SK-N-SH (cell line): ENCODE measurements around the gene GMPR.

Source experiments
- CTCF ChIP-seq: fragments of 200-600 bp; sonication (generic); IDR thresholded peaks from 2 replicates; pipeline ENCODE4 v1.6.1; 2017; ENCODE audit warnings: antibody characterized with exemption, mild to moderate bottlenecking, moderate library complexity
- EP300 ChIP-seq, 2 experiments: IDR thresholded peaks; 2 replicates each; pipeline versions ENCODE4 v1.4.0 to v1.6.1; 2012; ENCODE audit warnings: borderline replicate concordance in 1 of 2, low read depth in 1 of 2, low read length in 1 of 2
- FOXM1 ChIP-seq: IDR thresholded peaks from 2 replicates; pipeline ENCODE4 v1.4.0; 2012; ENCODE audit warnings: low read depth, mild to moderate bottlenecking
- MEF2A ChIP-seq: IDR thresholded peaks from 2 replicates; pipeline ENCODE4 v1.4.0; 2012; ENCODE audit warnings: low read depth, borderline replicate concordance
- MXI1 ChIP-seq: IDR thresholded peaks from 2 replicates; pipeline ENCODE4 v1.6.1; 2012; ENCODE audit warnings: mild to moderate bottlenecking, low read depth, low read length, improper control_type of control experiment
- NFIC ChIP-seq: IDR thresholded peaks from 2 replicates; pipeline ENCODE4 v1.4.0; 2012; ENCODE audit warnings: borderline replicate concordance
- REST ChIP-seq: IDR thresholded peaks from 2 replicates; pipeline ENCODE4 v1.6.1; 2012; ENCODE audit warnings: mild to moderate bottlenecking, low read depth, low read length, moderate library complexity
- RFX5 ChIP-seq: IDR thresholded peaks from 2 replicates; pipeline ENCODE4 v1.6.1; 2012; ENCODE audit warnings: mild to moderate bottlenecking, improper control_type of control experiment, low read length
- SIN3A ChIP-seq: IDR thresholded peaks from 2 replicates; pipeline ENCODE4 v1.6.1; 2012; ENCODE audit warnings: low read depth, mild to moderate bottlenecking, low read length, moderate library complexity, borderline replicate concordance
- TAF1 ChIP-seq: IDR thresholded peaks from 2 replicates; pipeline ENCODE4 v1.6.1; 2012; ENCODE audit warnings: low read depth, mild to moderate bottlenecking, low read length, moderate library complexity, borderline replicate concordance
- USF2 ChIP-seq: fragments of 150-350 bp; IDR thresholded peaks from 2 replicates; pipeline ENCODE4 v1.6.1; 2017; ENCODE audit warnings: antibody characterized with exemption, low read length, low read depth, borderline replicate concordance

- TF ChIP-seq CTCF (no peak), MXI1 (no peak), TAF1 (no peak), REST (no peak), EP300 (IDR thresholded peaks at IDR 0.05; ENCODE audit: borderline replicate concordance in 1 of 2, low read depth in 1 of 2, low read length in 1 of 2) (no peak), USF2 (no peak), MEF2A (no peak), NFIC (no peak), RFX5 (no peak), FOXM1 (no peak), SIN3A (no peak)
These were observed 11.6 kb downstream of the GMPR start for GRCh38 chr6:16249971-16250370.
